Skeletal muscle cell (primary cell): Measurements from ENCODE around the gene MZB1.
"Not testable (repeated sequence)": the region's sequence is repeated elsewhere in the genome, so short reads cannot be mapped to it uniquely, and the experiment has no call there.

Experiments
- DNase-seq: peaks from one replicate; pipeline ENCODE4 v3.0.0-alpha.2; 2010; ENCODE audit warnings: low read depth
- H3K4me3 ChIP-seq: 2 replicates; pipeline ENCODE4 v1.5.1; 2011; ENCODE audit warnings: low read depth, mild to moderate bottlenecking, control low read depth, low read length, moderate library complexity

MZB1 gene

DNA sequence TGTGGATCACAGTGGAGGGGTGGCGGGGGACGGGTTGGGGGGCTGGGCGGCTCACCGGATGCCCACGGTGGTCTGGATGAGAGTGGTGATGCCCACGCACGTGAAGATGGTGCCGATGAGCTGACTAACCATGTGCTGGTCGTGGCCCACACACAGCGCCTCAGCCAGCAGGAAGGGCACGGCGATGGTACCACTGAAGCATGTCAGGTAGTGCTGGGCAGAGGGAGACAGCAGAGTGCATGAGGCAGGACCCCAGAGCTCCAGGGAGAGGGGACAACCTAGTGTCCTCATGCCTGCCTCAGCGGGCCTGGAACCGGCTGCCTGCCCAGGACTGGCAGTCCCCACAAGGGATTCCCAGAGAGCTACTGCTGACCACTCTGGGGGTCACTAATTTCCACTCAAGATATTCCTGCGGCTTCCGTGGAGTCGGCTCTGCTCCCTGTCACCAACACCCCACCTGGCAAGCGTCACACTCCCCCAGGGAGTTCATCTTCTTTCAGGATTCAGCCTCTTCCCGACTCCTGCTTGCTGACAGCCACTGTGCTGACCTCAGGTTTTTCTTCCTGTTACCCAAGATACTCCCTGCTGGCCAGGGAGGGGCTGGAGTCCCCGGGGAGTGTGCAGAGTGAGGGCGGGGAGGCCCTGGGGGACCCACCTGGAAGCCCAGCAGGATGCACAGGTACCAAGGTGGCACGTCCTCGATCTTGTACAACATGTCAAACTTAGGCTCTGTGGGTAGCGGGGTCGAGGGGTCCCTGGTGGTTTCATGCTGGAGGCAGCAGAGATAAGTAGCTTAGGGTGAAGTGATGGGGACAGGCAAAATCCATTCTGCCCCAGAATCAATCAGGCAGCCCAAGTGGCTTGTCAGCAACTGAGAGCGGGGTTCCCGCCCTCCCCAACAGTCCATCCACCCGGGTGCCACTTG is 7.6 kb downstream of the MZB1 start:
- DNase-seq = no peak
- no peak overlapping the region for H3K4me3 ChIP-seq

DNA sequence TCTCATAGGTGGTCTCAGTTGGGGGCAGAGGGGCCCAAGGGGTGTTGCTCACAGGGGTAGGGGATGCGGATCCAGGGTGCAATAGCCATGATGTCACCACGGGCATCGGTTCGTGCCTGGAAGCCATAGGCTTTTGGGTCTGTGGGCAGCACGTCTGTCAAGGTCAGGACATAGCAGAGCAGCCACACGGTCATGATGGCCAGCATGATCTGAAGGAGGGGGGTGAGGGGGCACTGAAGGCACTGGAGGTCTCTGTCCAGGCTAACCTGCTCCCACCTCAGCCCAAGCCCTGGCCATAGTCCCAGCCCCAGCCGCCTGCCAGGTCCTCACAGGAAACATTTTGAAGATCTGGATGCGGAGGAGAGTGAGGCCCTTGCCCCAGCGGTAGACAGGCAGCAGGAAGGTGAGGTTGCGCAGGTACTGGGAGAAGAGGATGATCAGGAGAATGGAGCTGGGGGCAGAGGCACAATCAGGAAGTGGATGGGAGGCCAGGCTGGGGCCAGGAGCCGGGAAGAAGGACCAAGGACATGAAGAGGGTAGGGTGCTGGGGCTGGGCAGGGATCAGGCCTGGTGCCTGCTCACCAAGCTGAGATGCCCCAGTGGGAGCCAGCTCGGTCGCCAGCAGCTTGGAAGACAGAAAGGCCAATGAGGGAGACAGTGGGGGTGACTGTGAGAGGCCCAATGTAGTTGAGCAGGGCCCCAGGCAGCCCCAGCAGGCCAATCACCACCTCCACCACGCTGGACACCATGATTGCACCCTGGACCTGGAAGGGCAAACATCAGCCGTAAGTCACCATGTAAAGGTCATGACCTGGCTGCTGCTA is 9.9 kb downstream of the MZB1 start:
- H3K4me3 ChIP-seq = no peak overlapping the region
- no peak for DNase-seq

DNA sequence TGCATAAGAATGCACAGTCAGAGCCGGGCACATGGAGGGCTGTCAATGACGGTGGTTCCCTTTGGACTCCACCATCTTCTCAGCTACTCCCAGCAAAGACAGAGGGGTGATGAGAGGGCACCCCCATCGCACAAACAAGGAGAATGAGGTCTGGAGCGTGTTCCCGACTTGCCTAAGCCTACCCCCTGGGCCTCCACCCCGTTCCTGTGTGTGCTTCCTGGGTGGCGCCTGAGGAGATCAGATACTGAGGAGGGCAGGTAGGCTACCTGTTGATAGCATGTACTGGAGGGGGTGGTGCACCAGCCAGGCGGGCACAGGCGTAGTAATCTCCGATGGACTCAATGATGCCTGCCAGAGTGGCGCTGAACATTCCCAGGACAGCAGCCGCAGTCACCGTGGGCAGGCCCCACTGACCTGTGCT is 10.8 kb downstream of the MZB1 start:
- no peak overlapping the region for H3K4me3 ChIP-seq
- no peak for DNase-seq

DNA sequence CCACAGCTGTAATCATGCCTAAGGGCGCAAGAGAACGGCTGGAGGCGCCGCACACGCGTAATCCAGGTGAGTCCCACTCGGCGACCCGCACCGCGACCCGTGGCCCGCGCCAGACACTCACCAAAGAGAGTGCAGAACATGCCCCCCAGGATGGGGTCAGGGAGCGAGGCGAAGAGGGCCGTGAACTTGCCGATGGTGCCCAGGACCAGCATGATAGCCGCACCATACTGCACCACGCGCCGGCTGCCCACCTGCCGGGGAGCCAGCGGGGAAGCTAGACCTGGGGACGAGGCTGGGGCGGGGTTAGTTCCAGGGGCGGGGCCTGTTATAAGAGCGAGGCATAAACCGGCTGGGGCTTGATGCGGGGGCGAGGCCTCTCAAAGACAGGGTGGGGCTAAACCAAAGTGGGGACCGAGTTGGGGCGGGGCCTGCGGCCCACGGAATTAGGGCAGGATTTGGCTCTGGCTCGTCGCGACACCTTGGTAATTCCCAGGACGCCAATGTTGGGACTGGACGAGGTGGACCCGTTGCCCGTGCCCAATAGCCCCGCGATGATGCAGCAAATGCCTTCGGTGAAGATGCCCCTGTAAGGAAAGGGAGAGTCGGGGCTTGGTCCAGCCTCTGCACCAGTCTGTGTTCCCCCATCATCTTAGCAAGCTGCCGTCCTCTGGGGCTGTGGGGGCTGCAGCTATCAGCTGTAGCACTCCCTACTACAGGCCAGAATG is 11.4 kb downstream of the MZB1 start:
- no peak for DNase-seq
- no peak overlapping the region for H3K4me3 ChIP-seq

DNA sequence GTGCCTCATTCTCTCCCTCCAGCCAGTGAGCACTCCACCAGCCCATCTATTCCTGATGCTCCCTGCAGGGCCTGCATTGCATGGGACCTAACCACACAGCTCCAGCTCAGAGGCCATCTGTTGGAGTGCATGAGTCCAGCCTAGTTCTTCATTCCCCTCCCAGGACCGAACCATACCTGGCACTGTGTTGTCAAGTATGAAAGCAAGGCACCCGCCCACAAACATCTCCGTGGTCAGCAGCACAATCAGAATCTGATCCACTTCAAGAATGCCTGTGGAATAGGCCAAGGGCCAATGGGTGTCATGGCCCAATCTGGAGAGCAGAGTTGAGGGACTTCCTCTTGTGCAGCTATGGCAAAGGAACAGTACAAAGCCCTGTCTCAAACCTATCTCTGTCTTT is 12.5 kb downstream of the MZB1 start:
- DNase-seq = no peak
- H3K4me3 ChIP-seq = no peak overlapping the region

DNA sequence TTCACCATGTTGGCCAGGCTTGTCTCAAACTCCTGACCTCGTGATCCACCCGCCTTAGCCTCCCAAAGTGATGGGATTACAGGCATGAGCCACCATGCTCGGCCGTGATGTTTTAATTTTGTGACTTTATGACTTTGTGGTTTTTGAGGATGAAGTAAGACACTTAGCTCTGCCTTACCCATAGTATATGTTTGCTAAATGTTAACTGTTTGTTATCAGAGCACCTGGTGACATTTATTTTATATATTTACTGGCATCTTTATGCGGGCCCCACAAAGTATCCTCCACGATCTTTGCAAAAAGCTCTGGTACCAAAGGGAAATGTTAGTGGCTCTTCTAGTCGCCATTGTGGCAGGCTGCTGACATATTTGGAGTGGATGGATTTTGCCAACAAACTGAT is 13.3 kb downstream of the MZB1 start:
- H3K4me3 ChIP-seq = no peak overlapping the region
- DNase-seq = no peak

DNA sequence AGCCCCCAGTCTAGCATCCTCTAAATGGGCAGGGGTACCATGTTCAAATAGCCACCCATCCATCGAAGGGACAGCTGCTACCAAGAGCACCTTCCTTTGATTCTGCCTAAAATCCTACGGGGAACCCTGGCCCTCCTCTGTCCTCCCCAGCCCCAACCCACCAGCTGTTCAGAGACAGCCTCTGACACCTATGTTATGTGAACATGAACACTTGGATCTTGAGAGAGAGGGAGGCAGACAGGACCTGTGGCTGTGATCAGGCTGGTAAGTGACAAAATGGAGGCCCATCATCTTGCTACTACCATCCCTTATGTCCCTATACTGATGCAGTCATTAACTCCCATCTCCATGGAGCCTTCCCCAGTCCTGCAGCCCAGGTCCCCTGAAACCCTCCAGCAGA is 14.8 kb downstream of the MZB1 start:
- H3K4me3 ChIP-seq = no peak overlapping the region
- DNase-seq = no peak

DNA sequence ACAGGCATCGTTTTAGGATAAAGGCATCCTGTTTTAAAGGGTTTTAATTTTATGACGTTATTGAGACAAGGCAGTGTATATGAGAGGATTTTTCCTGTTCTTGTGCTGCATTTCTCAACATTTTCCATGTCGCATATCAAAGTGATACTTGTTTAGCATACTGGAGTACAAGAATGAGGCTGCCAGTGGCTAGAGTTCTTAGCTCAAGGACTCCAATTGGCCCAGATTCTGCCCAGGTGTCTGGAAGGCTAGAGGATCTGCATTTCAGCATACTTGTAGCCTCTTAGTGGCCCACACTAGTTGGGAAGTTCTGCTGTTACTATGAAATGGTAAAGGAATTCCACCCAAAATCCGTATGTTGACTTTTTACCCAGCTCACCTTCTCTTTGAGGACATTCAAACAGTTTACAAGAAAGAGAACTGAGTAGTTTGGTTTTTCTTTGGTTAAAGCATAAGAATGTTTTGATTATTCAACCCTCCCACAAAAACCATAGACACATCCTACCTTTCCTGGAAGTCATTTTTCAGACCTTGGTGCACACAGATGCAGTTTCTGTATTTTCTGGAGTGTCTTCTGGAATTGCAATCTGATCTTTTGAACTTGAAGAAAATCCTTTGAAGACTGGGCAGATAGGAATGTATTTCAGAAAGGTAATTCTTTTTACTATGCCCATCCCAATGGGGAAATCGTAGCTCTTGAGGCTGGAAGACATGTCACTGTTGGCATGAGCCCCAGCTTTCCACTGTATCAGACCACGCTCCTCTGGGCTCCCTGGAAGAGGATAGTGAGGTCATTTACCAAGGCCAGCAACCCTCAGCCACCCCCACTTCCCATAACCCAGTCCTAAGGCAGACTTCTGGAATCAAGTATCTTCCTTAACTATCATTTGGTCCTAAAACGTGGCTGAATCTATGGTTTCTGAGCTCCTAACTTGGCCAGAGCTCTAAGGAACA is 18.0 kb downstream of the MZB1 start:
- DNase-seq = no peak
- H3K4me3 ChIP-seq = no peak overlapping the region

DNA sequence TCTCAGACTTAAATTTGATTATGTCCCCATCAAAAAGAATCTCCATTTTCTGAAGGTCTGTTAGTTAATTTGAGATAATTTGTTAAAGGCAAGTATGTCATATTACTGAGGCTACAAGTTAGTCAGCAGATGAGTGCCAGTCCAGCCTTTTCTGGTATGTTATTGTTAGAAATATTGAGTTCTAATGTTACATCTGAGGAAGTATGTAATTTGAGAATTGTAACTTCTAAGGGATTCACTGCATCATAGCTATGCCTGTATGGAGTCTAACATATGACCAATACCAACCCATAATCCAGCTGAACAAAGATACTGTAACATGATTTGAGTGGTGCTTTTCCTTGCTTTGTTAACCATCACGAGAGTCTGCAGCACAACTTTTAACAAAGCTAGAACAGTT is 20.5 kb downstream of the MZB1 start:
- DNase-seq = peak; percentile 40
- no peak overlapping the region for H3K4me3 ChIP-seq

DNA sequence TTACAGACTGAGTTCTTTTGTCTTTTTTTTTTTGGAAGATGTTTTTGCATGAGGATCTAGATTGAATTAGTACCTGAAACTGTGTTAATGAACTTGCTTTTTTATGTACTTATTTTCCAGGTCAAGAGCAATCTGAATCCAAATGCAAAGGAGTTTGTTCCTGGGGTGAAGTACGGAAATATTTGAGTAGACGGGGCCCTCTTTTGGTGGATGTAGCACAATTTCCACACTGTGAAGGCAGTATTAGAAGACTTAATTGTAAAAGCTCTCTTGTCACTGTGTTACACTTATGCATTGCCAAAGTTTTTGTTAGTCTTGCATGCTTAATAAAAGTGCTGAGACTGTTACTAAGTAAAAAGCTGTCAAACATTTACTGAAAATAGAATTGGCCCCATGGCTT is 21.1 kb downstream of the MZB1 start:
- DNase-seq = no peak
- H3K4me3 ChIP-seq = no peak overlapping the region

DNA sequence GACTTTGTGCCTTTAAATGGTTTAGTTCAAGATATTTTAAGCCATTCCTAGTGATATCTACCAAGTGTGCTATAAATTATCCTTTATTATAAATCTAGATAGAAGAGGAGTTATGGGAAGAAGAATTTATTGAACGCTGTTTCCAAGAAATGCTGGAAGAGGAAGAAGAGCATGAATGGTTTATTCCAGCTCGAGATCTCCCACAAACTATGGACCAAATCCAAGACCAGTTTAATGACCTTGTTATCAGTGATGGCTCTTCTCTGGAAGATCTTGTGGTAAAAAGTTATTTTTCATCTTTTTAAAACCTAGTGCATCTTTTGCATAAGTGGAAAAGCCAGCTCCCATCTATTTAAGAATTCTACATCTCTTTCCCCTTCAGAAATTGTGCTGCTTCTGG is 25.2 kb downstream of the MZB1 start:
- H3K4me3 ChIP-seq = no peak overlapping the region
- DNase-seq = no peak

DNA sequence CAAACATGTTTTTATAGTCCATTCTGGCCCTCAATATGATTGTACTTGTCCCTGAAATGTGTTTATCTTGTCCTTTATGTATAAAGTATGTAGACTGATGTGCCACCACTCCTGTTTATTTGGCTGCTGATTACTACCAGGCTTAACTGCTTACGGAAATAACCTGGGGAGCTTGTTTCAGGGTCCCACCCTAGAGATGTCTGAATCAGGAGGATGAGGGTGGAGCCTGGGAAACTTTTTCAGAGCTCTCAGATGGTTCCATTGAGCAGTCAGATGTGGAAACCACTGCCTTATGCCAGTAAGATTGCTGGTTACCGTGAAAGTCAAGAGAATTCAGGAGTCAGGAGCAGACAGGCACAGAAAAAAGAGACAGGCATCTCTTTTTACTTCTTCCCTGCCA is 25.8 kb downstream of the MZB1 start:
- DNase-seq = no peak
- no peak overlapping the region for H3K4me3 ChIP-seq

DNA sequence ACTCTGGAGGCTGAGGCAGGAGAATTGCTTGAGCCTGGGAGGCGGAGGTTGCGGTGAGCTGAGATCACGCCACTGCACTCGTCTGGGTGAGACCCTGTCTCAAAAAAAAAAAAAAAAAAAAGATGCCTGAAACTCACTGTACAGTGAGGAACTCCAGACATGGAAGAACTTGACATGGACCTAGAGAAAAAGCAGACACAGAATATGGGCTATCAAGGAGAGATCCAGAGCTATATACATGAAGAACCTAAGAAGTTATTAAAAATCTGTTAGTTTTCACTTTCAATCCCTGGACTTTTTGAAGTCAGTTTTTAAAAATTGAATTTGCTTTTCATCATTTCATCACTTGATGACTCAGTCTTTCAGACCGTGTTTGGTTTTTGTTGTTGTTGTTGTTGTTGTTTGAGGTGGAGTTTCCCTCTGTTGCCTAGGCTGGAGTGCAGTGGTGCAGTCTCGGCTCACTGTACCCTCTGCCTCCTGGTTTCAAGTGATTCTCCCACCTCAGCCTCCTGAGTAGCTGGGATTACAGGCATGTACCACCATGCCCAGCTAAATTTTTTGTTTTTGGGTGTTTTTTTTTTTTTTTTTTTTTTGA is 27.8 kb downstream of the MZB1 start:
- no peak overlapping the region for H3K4me3 ChIP-seq
- no peak for DNase-seq

DNA sequence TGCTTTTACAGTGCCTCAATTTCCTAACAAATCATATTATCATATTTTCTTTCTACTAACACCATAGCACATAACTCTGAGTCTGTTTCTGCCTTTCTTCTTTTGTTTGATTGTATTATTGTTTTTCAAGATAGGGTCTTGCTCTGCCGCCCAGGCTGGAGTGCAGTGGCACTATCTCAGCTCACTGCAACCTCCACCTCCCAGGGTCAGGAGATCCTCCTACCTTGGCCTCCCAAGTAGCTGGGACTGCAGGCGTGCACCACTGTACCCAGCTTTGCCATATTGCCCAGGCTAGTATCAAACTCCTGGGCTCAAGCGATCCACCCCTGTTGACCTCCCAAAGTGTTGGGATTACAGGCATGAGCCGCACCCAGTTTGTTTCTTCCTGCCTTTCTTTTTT is 29.3 kb downstream of the MZB1 start:
- no peak overlapping the region for H3K4me3 ChIP-seq
- no peak for DNase-seq

DNA sequence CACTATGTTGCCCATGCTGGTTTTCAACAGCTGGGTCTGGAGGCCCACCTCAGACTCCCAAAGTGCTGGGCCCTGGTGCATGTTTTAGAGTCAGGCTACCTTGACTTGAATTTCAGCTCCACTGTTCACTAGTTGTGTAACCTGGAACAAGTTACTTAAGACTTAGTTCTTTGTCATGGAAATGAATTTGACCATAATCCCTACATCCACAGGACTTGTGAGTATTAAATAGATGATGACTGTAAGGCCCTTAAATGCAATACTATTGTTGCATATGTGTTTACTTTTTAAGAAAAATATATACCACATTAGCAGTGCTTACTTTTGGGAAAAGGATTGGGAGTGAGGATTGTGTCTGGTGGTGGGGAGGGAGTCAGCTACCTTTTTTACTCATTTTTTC is 31.6 kb downstream of the MZB1 start:
- no peak for DNase-seq
- H3K4me3 ChIP-seq = no peak overlapping the region

DNA sequence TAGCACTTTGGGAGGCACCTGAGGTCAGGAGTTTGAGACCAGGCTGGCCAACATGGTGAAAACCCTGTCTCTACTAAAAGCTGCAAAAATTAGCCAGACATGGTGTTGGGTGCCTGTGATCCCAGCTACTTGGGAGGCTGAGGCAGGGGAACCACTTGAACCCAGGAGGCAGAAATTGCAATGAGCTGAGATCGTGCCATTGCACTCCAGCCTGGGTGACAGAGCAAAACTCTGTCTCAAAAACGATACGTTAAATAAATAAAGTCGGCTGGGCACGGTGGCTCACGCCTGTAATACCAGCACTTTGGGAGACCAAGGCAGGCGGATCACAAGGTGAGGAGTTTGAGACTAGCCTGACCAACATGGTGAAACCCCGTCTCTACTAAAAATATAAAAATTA is 33.8 kb downstream of the MZB1 start:
- not testable (repeated sequence) for DNase-seq, H3K4me3 ChIP-seq

DNA sequence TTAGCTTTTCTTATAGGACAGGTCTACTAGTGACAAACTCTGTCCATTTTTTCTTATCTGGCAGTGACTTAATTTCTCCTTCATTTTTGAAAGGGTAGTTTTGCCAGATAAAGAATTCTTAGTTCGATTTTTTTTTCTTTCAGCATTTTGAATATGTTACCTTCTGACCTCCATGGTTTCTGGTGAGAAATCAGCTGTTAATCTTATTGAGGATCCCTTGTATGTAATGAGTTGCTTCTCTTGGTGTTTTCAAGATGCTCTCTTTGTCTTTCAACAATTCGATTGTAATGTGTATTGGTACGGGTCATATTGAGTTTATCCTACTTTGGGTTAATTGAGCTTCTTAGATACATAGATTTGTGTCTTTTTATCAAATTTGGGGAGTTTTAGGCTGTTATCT is 35.5 kb downstream of the MZB1 start:
- no peak overlapping the region for H3K4me3 ChIP-seq
- no peak for DNase-seq

DNA sequence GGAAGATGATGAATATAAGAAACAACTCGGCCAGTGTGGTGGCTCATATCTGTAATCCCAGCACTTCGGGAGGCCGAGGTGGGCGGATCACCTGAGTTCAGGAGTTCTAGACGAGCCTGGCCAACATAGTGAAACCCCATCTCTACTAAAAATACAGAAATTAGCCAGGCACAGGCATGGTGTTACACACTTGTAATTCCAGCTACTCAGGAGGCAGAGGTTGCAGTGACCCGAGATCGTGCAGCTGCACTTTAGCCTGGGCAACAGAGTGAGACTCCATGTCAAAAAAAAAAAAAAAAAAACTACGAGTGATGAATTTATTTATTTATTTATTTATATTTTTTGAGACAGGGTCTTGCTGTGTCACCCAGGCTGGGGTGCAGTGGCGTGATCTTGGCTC is 41.9 kb downstream of the MZB1 start:
- not testable (repeated sequence) for DNase-seq, H3K4me3 ChIP-seq

DNA sequence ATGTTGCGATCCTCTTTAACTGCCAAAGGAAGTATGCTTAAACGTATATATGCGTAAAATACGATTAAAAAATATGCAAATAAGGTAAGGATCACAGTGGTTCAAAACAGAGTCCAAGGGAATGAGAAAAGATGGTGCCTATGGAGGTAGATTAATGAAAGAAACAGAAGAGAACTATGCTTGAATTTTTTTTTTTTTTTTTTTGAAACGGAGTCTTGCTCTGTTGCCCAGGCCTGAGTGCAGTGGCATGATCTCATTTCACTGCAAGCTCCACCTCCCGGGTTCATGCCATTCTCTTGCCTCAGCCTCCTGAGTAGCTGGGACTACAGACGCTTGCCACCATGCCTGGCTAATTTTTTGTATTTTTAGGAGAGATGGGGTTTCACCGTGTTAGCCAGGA is 44.3 kb downstream of the MZB1 start:
- not testable (repeated sequence) for H3K4me3 ChIP-seq, DNase-seq
